Bone marrow (tissue), 2 donors: ENCODE data around the gene SIX5.
"Not testable (repeated sequence)": the region's sequence is repeated elsewhere in the genome, so short reads cannot be mapped to it uniquely, and the experiment has no call there.

Experiments used
- DNase-seq, 2 donors: peaks; one replicate each; lab custom pipeline; 2025; lab: John Stamatoyannopoulos, UW

SIX5 gene

GRCh38 chr19:45768984-45769782 is at the start of gene SIX5:
Gene SIX5 (minus strand): TSS chr19:45769252. CDS start chr19:45768844, 408 bp downstream.
- DNase-seq = peak; percentile 76 to 79

GRCh38 chr19:45817725-45818301 is 48.8 kb upstream of the SIX5 start:
- DNase-seq = no peak

DNA sequence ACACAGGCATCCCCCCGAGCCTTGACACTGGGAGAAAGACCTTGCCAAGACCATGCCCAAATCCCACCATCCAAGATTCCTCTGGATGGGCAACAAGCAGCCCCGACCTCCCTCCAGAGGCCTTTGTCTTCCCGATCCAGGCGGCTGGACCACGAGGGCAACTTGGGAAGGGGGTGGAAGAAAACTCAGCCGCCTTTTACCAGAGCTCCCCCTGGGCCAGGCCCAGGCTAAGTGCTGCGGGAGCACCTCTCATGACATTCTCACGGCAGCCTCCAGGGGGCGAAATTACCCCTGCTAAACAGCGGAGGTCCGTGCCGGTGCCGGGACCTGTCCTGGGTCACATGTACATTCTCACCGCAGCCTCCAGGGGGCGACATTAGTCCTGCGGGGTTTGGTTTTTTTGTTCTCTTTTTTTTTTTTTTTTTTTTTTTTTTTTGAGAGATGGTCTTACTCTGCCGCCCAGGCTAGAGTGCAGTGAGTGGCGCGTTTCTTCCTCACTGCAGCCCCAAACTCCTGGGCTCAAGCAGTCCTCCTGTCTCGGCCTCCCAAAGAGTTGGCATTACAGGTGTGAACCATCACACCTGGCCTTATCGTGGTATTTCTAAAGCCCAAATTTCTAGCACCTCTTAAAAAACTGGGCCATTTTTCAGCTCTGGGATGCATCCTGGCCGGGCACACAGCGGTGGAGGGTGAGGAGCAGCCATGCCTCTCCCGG is 48.1 kb upstream of the SIX5 start:
- DNase-seq = peak; percentile 83 to 91

DNA sequence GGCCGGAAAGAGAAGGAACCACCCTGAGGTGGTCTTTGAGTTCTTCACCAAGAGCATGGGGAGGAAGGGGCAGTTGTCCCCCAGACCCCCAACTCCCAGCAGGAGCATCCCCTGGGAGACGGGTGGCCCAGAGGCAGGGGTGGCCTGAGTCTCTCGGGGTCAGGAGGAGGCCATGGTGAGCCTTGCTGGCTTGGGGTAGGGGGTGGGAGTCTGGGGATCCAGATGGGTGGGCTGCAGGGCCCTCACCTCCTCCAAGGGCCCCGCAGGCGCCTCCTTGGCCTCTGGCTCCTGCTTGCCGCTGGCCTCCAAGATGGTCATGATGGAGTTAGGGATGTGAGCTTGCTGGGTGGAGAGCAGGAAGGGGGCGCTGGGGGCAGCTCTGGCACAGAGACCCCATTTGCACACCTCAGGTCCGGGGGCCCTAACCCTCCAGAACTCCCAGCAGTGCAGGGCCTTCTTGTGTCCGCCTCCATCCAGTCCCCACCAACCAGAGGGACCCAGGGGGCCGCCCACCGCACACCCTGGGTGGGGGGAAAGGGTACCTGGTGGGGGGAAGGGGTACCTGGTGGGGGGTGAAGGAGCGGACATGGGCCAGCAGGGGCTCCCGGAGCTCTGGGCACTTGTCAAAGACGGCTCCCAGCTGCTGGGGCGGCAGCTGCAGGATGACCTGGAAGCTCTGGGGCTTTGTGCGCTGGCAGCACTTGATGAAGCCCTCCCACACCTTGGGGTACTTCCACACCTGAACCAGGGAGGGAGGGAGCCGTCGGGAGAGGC is 47.4 kb upstream of the SIX5 start:
- DNase-seq = no peak

- peak in 1 of 2 donors; percentile 13 for DNase-seq
Observed at GRCh38 chr19:45815481-45816216, 46.6 kb upstream of the SIX5 start.

GRCh38 chr19:45814851-45815480 is 45.9 kb upstream of the SIX5 start, which contains the start of gene RSPH6A:
Gene RSPH6A (minus strand): TSS chr19:45815308. CDS start chr19:45815176, 132 bp downstream.
- no peak for DNase-seq

- no peak for DNase-seq
Observed at GRCh38 chr19:45814166-45814780, 45.2 kb upstream of the SIX5 start.

GRCh38 chr19:45812297-45812696 is 43.2 kb upstream of the SIX5 start:
- no peak for DNase-seq

DNA sequence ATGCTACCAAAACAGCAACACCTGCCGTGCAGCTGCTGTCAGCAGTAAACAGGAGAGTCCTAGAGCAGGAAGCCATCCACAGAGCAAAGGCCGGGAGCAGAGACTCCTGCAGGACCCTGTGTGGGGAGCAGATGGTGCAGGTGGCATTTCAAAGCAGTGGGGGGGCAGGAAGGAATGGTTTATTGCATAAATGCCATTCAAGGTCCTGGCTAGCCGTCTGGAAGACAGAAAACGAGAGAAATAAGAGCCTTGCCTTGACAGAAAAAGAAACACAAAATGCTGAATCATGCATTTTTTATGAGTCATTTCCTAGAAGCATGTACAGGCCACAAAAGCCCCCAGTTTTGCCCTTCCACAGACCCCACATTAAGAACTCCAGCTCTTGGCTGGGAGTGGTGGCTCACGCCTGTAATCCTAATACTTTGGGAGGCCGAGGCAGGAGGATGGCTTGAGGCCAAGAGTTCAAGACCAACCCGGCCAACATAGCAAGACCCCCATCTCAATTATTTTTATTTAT is 40.6 kb upstream of the SIX5 start:
- peak in 1 of 2 donors; percentile 75 for DNase-seq

DNA sequence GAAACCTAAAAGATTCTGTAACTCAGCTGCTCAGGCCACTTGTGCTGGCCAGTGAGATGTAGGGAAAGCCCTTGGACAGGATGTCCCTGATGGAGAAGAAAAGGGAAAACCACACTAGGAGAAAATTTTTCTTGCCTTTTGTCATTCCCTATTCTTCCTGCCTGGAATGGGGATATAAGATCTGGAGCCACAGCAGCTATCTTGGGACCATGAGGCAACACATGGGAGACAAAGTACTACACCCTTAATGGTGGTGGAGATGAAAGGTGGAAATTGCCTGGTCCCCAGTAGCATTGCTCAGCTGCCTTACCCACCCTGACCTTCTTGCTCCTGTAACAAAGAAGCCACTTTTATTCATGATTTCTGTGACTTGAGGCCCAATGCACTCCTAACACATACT is 36.7 kb upstream of the SIX5 start:
- DNase-seq = no peak

DNA sequence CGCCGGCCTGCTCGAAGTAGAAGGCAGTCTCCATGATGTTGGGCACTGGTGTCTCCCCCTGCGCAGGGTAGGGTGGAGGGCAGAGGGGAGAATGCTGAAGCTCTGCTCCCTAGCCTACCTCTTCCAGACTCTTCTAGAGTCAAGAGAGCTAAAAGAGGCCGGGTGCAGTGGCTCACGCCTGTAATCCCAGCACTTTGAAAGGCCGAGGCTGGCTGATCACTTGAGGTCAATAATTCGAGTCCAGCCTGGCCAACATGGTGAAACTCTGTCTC is 35.8 kb upstream of the SIX5 start:
- no peak for DNase-seq

DNA sequence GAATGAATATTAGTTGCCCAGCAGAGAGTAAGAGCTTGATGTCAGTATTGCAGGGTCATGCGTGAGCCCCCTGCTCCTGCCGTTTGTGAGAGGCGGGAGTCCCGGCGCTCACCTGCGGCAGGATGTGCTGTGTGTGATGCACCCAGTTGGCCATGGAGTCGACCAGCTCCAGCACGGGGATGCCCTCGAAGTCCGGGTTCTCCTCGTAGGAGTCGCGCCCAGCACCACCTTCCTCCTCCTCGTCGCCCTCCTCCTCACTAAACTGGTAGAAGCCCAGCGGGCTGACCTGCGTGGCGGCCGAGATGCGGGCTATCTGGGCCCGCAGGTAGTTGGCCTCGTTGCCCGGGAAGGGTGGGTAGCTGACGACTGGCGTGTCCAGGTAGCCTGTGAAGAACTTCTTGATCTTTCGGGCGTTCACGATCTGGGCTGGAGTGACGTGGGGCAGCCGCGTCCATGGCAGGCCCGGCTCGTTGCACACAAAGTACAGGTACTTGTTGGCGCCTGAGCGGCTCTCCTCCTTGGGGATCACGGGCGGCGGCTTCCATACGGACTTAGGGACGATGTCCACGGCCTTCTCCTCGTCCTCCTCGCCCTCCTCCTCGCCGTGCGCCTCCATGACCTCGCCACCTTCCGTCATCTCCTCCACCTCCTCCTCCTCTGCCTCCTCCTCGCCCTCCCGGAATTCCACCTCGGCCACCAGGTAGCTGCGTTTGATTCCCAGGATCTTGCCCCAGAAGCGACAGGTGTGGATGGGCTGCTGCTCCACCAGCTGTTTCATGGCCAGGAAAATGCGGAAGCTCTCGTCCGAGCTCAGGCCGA is 35.3 kb upstream of the SIX5 start:
- no peak for DNase-seq

DNA sequence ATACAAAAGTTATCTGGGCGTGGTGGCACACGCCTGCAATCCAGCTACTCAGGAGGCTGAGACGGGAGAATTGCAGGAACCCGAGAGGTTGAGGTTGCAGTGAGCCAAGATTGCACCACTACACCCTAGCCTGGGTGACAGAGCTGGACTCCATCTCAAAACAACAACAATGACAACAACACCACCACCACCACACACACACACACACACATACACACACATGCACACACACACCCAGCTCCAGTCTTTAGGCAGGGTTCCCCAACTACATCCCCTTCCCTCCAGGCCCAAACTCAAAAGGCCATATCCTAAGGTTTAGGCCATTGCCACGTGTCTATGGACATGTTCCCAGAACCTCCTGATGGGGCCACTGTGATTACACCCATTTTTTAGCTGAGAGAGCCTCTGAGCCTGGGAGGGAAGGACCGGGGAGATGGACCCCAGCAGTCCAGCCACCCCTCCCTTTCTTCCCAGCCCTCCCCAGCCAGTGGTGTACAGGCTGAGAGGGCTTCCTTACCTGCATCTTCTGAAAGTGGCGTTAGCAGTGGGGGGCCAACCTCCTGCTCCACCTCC is 32.6 kb upstream of the SIX5 start:
- DNase-seq = no peak

DNA sequence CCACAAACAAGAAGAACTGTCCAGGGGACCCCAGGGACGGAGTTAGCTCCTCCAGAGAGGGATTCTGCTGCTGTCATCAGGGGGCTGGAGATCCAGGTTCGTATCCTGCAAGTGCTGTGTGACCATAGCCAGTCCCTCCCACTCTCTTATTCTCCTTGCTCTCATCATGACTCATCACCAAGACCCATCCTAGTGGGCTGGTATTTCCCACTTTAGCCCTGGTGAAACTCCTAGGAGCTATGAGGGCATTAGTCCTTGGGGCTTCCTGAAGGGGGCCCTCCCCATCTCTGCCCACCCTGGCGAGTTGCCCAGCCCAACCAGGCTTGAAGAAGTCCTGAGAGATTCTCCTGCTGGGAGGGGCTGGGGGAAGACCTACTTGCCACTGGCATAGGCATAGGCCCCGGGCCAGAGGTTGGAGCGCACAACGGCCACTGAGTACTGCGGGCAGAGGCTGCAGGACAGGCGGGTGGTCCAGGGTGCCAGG is 31.1 kb upstream of the SIX5 start:
- DNase-seq = no peak

GRCh38 chr19:45799541-45799940 is 30.5 kb upstream of the SIX5 start:
- not testable (repeated sequence) for DNase-seq

DNA sequence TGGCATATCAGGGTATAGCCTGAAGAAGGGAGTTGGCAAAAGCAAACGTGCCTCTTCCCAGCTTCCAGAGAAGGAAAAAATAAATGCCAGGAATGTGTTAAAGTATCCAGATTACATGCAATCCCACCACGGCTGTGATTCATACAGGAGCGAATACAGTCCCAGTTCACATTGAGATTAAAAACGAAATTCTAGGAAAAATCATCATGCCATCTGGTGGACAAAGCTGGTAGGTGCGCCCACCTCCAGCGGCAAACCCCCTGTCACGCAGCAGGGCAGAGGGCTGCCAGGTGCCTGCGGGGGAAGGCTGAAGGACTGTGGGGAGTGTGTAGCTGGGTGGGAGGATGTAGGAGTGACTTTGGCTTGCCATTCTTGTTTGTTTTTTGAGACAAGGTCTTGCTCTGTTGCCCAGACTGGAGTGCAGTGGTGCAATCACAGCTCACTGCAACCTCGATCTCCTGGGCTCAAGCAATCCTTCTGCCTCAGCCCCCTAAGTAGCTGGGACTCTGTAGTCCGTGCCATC is 30.0 kb upstream of the SIX5 start:
- DNase-seq = peak; percentile 20 to 54

DNA sequence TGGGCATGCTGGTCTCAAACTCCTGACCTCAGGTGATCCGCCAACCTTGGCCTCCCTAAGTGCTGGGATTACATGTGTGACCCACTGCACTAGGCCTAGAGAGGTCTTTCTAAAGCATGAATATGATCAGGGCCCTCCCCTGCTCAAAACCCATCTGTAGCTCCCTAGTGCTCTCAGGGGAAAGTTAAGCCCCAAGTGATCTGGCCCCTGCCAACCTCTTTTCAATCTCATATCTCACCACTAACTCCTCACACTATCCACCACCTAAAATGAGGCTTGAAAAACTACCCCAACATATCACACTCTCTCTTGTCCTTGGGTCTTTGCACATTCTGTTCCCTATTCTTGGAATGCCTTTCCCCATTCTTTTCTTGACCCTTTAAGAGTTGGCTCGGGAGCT is 25.6 kb upstream of the SIX5 start:
- no peak for DNase-seq

GRCh38 chr19:45793876-45794275 is 24.8 kb upstream of the SIX5 start:
- no peak for DNase-seq

GRCh38 chr19:45793178-45793564 is 24.1 kb upstream of the SIX5 start:
- DNase-seq = no peak
